Neuronal stem cell (in vitro differentiated cells): ENCODE data around the gene BACE2.

Experiments
- DNase-seq: peaks from one replicate; pipeline ENCODE4 v3.0.0-alpha.2; 2013; ENCODE audit warnings: low spot score
- H2AFZ ChIP-seq: one replicate; pipeline ENCODE4 v1.6.1; 2013; ENCODE audit warnings: mild to moderate bottlenecking, low read length, inconsistent platforms
- H2AK5ac ChIP-seq: 2 replicates; pipeline ENCODE4 v1.6.1; 2013; ENCODE audit warnings: low read depth, mild to moderate bottlenecking, inconsistent platforms, low read length, moderate library complexity, mixed read lengths
- H2BK120ac ChIP-seq: 2 replicates; pipeline ENCODE4 v1.6.1; 2013; ENCODE audit warnings: low read depth, mild to moderate bottlenecking, inconsistent platforms, low read length, moderate library complexity, mixed read lengths
- H2BK12ac ChIP-seq: one replicate; pipeline ENCODE4 v1.6.1; 2013; ENCODE audit warnings: low read length, inconsistent platforms
- H2BK15ac ChIP-seq: 2 replicates; pipeline ENCODE4 v1.6.1; 2013; ENCODE audit warnings: mild to moderate bottlenecking, low read length, inconsistent platforms, mixed read lengths
- H2BK5ac ChIP-seq: one replicate; pipeline ENCODE4 v1.6.1; 2013; ENCODE audit warnings: inconsistent platforms, mild to moderate bottlenecking, low read length, moderate library complexity
- H3K14ac ChIP-seq: one replicate; pipeline ENCODE4 v1.6.1; 2013; ENCODE audit warnings: low read length, inconsistent platforms
- H3K18ac ChIP-seq: 2 replicates; pipeline ENCODE4 v1.6.1; 2013; ENCODE audit warnings: low read length, inconsistent platforms
- H3K23ac ChIP-seq: 2 replicates; pipeline ENCODE4 v1.6.1; 2013; ENCODE audit warnings: low read depth, mild to moderate bottlenecking, mixed read lengths, low read length, inconsistent platforms; ENCODE audit not compliant: poor library complexity
- H3K27ac ChIP-seq: replicated peaks from 3 replicates; pipeline ENCODE4 v1.5.1; 2013; ENCODE audit warnings: low read length, inconsistent platforms
- H3K27me3 ChIP-seq, 3 experiments: 2 replicates each; pipeline ENCODE4 v1.6.1; 2013; ENCODE audit warnings: low read length in 3 of 3, mild to moderate bottlenecking in 2 of 3, inconsistent platforms in 1 of 3, low read depth in 1 of 3, mixed read lengths in 1 of 3, moderate library complexity in 1 of 3; ENCODE audit not compliant: control insufficient read depth in 3 of 3, insufficient read depth in 3 of 3
- H3K36me3 ChIP-seq, 2 donors: replicated peaks in 1 of 2; 2 replicates each; pipeline ENCODE4 v1.6.1; 2013; ENCODE audit warnings: low read length in 2 of 2; ENCODE audit not compliant: control insufficient read depth in 2 of 2, insufficient read depth in 2 of 2
- H3K4ac ChIP-seq: 2 replicates; pipeline ENCODE4 v1.6.1; 2013; ENCODE audit warnings: inconsistent platforms, mild to moderate bottlenecking, low read length, moderate library complexity
- H3K4me1 ChIP-seq, 2 donors: 1 replicate in 1 of 2; 2 replicates in 1 of 2; pipeline ENCODE4 v1.6.1; 2013; ENCODE audit warnings: low read length in 2 of 2, low read depth in 1 of 2; ENCODE audit not compliant: control insufficient read depth in 2 of 2, insufficient read depth in 1 of 2
- H3K4me2 ChIP-seq: one replicate; pipeline ENCODE4 v1.6.1; 2013; ENCODE audit warnings: mild to moderate bottlenecking, low read length, inconsistent platforms; ENCODE audit not compliant: insufficient read depth, poor library complexity, severe bottlenecking
- H3K4me3 ChIP-seq, 2 donors: 2 replicates each; pipeline ENCODE4 v1.5.1; 2013; ENCODE audit warnings: low read length in 2 of 2, mild to moderate bottlenecking in 2 of 2, inconsistent platforms in 1 of 2, moderate library complexity in 1 of 2
- H3K79me1 ChIP-seq: one replicate; pipeline ENCODE4 v1.6.1; 2013; ENCODE audit warnings: low read depth, mild to moderate bottlenecking, inconsistent platforms, low read length, moderate library complexity
- H3K9ac ChIP-seq: one replicate; pipeline ENCODE4 v1.6.1; 2013; ENCODE audit warnings: mild to moderate bottlenecking, low read depth, low read length, inconsistent platforms; ENCODE audit not compliant: poor library complexity
- H3K9me3 ChIP-seq, 2 donors: replicated peaks in 1 of 2; 2 replicates each; pipeline versions ENCODE3 to v1.6.1; 2013; ENCODE audit warnings: low read length in 2 of 2, mild to moderate bottlenecking in 2 of 2, inconsistent platforms in 1 of 2, low read depth in 1 of 2, mixed read lengths in 1 of 2, moderate library complexity in 1 of 2; ENCODE audit not compliant: control insufficient read depth in 2 of 2, insufficient read depth in 1 of 2
- H4K8ac ChIP-seq: one replicate; pipeline ENCODE4 v1.6.1; 2013; ENCODE audit warnings: low read depth, mild to moderate bottlenecking, inconsistent platforms, low read length, moderate library complexity
- H4K91ac ChIP-seq: one replicate; pipeline ENCODE4 v1.6.1; 2013; ENCODE audit warnings: low read length, low read depth, mild to moderate bottlenecking, inconsistent platforms; ENCODE audit not compliant: poor library complexity
- WGBS, 2 donors: extraction: QIAGEN DNeasy Blood & Tissue Kit; methylation state at CpG; one replicate each; pipeline ENCODE4 v1.1.7; 2013; ENCODE audit warnings: missing lambda C conversion rate in 2 of 2, mixed read lengths in 1 of 2; ENCODE audit not compliant: insufficient read length in 2 of 2, insufficient replicate concordance in 1 of 2; ENCODE audit errors: extremely low coverage in 2 of 2; 5-methylcytosine and 5-hydroxymethylcytosine counted together

BACE2 gene

DNA sequence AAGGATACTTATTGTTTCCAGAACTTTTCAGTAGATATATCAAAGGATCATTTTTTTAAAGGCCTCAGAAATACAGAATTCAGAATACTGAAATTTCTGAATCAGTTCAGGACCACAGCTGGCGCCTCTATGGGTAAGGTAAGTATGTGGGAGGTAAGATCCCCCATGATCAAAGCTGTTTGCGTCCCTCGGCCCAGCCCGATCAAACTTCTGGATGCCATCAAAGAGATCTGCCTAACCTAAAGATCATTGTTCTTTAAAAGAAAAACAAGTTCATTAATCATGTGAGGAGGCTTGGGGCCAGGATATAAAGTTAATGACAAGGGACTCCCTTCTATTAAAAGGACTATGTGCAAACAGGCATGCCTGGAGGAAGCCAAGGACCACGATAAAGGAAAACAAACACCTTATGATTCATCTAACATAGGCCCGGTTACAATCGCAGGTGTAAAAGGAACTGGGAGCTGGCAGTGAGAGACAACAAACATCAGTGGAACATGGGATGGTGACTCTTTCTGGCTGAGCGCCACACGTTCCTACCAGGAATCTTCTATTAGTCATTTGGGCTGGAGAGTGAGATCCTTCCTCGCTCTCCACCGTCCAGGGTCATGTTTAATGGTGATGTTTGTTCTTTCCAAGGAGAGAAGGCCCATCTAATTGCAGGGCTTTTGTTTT, 2.8 kb upstream of the BACE2 start:
- H3K4ac ChIP-seq, result no peak overlapping the region
- H2BK120ac ChIP-seq, result no peak overlapping the region
- no peak overlapping the region for H3K9ac ChIP-seq
- H4K91ac ChIP-seq, result no peak overlapping the region
- H2BK15ac ChIP-seq, result no peak overlapping the region
- WGBS, 2 donors, result no CpG with 5 or more reads among the region's 11 CpGs
- DNase-seq, result no peak
- H3K14ac ChIP-seq, result no peak overlapping the region
- H4K8ac ChIP-seq, result no peak overlapping the region
- no peaks in the 10 kb centered on the region for H3K36me3 ChIP-seq
- H3K23ac ChIP-seq, result no peak overlapping the region
- no peaks in the 10 kb centered on the region for H3K9me3 ChIP-seq
- H3K27me3 ChIP-seq, result peaks cover 3 to 54% (median 39%) of the 10 kb centered on the region in 3 experiments
- no peak overlapping the region for H2BK12ac ChIP-seq
- no peak overlapping the region for H3K27ac ChIP-seq
- no peaks in the 10 kb centered on the region for H3K79me1 ChIP-seq
- H3K18ac ChIP-seq, result no peak overlapping the region
- H3K4me3 ChIP-seq, result no peak overlapping the region
- H2AFZ ChIP-seq, result no peak overlapping the region
- H2BK5ac ChIP-seq, result no peak overlapping the region
- no peak overlapping the region for H2AK5ac ChIP-seq
- H3K4me2 ChIP-seq, result no peak overlapping the region
- no peaks in the 10 kb centered on the region for H3K4me1 ChIP-seq

DNA sequence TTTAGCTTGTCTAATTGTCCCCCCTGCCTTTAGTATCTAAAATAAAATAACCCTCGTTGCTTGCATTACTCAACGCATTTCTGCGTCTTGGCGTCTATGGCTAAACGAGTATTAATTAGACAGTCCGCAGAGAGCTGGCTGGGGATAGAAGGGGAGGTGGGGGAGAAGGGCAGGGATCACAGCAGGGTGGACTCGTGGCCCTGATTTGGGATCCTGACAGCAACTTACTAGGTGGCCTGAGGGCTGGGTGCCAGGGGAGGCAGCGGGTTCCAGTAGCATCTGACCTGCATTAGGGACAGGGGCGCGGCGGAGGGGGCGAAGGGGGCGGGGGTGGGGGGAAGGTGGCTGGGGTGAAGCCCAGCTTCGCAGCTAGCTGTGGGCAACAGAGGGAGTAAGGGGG, 1.1 kb upstream of the BACE2 start:
- no peak for DNase-seq
- H3K23ac ChIP-seq, result no peak overlapping the region
- no peak overlapping the region for H4K91ac ChIP-seq
- H3K27me3 ChIP-seq, result peaks cover 3 to 66% (median 46%) of the 10 kb centered on the region in 3 experiments
- no peak overlapping the region for H2BK12ac ChIP-seq
- no peaks in the 10 kb centered on the region for H3K79me1 ChIP-seq
- no CpG with 5 or more reads among the region's 14 CpGs for WGBS, 2 donors
- no peak overlapping the region for H3K9ac ChIP-seq
- no peak overlapping the region for H2BK120ac ChIP-seq
- H2BK15ac ChIP-seq, result no peak overlapping the region
- H4K8ac ChIP-seq, result no peak overlapping the region
- no peak overlapping the region for H3K4me3 ChIP-seq
- H3K18ac ChIP-seq, result no peak overlapping the region
- peak overlapping the region; percentile 96 for H3K4me2 ChIP-seq
- no peak overlapping the region for H2AFZ ChIP-seq
- no peak overlapping the region for H3K14ac ChIP-seq
- no peak overlapping the region for H2BK5ac ChIP-seq
- no peaks in the 10 kb centered on the region for H3K4me1 ChIP-seq
- H3K9me3 ChIP-seq, result no peaks in the 10 kb centered on the region
- H3K36me3 ChIP-seq, result no peaks in the 10 kb centered on the region
- H3K27ac ChIP-seq, result no peak overlapping the region
- H2AK5ac ChIP-seq, result no peak overlapping the region
- no peak overlapping the region for H3K4ac ChIP-seq

DNA sequence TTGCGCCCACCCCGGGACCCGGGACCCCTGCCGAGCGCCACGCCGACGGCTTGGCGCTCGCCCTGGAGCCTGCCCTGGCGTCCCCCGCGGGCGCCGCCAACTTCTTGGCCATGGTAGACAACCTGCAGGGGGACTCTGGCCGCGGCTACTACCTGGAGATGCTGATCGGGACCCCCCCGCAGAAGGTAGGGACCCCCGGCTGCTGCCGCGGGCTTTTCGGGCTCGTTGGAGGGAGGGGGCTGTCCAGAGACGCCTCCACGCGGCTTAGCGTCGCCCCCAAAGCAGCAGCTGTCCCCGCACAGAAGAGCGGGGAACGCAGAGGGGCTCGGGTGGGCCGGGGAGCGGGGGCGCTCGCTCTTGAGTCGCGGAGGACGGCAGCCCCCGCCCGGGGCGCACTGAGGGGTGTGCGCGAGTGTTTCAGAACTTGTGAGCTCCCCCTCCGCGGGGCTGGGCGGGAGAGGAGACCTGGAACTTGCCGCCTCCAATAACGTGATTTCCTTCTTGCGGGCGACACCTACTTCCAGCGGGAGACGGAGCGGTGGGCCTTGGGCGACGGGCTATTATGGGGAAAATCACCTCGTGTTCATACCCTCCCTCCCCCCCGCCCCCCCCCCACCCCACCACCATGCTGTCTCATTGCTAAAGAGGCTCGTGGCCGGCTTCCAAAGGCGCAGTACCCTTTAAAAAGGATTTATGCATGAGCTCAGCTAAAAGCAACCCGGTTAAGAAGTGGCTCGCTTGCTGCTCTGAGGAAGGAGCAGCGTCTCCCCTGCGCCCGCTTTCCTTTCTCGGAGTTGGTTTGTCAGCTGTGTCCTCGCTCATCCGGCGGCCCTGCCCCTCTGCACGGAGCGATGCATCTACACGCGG, 664 bp downstream of the BACE2 start:
- Histone ChIP-seq H3K4me2 (peak overlapping the region; percentile 96), H3K4me3 (peak overlapping the region; percentile 29 to 82), H2BK15ac (no peak overlapping the region), H3K18ac (no peak overlapping the region), H2BK12ac (no peak overlapping the region), H3K4me1 (no peaks in the 10 kb centered on the region), H2BK120ac (peak overlapping the region; percentile 24), H3K14ac (no peak overlapping the region), H3K27me3 (peaks cover 3 to 66% (median 46%) of the 10 kb centered on the region in 3 experiments), H3K36me3 (no peaks in the 10 kb centered on the region), H3K23ac (no peak overlapping the region), H4K91ac (no peak overlapping the region), H3K4ac (no peak overlapping the region), H4K8ac (no peak overlapping the region), H2AK5ac (no peak overlapping the region), H2AFZ (peak overlapping the region; percentile 90), H2BK5ac (peak overlapping the region; percentile 19), H3K9ac (peak overlapping the region; percentile 51), H3K79me1 (no peaks in the 10 kb centered on the region), H3K9me3 (no peaks in the 10 kb centered on the region), H3K27ac (no peak overlapping the region)
- DNase-seq, result peak; percentile 29
- WGBS, 2 donors, result no CpG with 5 or more reads among the region's 75 CpGs

DNA sequence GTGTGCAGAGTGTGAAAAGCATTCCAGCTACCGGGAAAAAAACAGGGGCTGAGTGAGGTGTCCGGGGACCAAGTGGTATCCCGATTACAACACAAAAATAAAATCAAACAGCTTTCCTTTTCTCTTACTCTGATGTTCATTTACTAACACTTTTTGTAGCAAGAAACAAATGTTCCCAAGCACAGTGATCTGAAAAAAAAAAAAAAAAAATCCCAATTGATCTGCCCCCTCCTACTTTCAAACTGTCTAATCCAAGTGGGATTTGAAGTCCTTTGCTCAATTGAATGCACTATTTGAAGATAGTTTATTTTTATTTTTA, 1.3 kb downstream of the BACE2 start:
- Histone ChIP-seq H3K36me3 (no peaks in the 10 kb centered on the region), H3K18ac (no peak overlapping the region), H2BK12ac (no peak overlapping the region), H2BK5ac (no peak overlapping the region), H3K14ac (no peak overlapping the region), H3K79me1 (no peaks in the 10 kb centered on the region), H4K91ac (no peak overlapping the region), H3K27me3 (peaks cover 3 to 66% (median 46%) of the 10 kb centered on the region in 3 experiments), H3K4me1 (no peaks in the 10 kb centered on the region), H2AK5ac (no peak overlapping the region), H3K9ac (no peak overlapping the region), H3K4me2 (peak overlapping the region; percentile 43), H4K8ac (no peak overlapping the region), H2BK15ac (no peak overlapping the region), H3K4ac (no peak overlapping the region), H3K23ac (no peak overlapping the region), H3K27ac (no peak overlapping the region), H3K4me3 (peak overlapping the region in 1 of 2 donors; percentile 42), H3K9me3 (no peaks in the 10 kb centered on the region), H2AFZ (no peak overlapping the region), H2BK120ac (no peak overlapping the region)
- WGBS, 2 donors, result no CpG with 5 or more reads among the region's 3 CpGs
- DNase-seq, result no peak
